Activated CD4-positive, alpha-beta T cell treated with anti-CD3 and anti-CD28 coated beads, Interleukin-2, Interleukin-6, amounts not matched to agents 100 ng/mL and 50 ng/mL, durations not matched to agents 16 hours and 8 hours (primary cell): Measurements from ENCODE around the gene CATSPER1.
"Not testable (repeated sequence)": the region's sequence is repeated elsewhere in the genome, so short reads cannot be mapped to it uniquely, and the experiment has no call there.

Source experiments
- DNase-seq: peaks from one replicate; pipeline ENCODE4 v3.0.0-alpha.2; 2020

The CATSPER1 gene

GRCh38 chr11:66020212-66020611 lies 6.1 kb downstream of the CATSPER1 start:
- DNase-seq = no peak

DNA sequence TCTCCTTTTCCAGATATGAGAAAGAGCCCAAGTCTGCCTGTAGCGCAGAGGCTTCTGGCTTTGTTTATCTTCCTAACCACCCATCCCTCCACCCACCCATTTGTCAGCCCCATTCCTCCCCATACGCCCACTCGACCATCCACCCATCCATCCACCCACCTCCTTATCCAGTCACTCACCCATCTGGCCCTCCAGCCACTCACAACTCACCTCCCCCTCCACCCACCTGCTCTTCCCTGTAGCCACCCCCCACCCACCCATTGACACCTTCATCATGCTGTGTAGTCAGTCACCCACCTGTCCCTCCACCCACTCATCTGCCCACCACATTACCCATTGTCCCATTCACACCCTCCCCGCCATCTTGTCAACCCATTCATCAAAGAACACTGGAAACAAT lies 9.0 kb downstream of the CATSPER1 start:
- no peak for DNase-seq

DNA sequence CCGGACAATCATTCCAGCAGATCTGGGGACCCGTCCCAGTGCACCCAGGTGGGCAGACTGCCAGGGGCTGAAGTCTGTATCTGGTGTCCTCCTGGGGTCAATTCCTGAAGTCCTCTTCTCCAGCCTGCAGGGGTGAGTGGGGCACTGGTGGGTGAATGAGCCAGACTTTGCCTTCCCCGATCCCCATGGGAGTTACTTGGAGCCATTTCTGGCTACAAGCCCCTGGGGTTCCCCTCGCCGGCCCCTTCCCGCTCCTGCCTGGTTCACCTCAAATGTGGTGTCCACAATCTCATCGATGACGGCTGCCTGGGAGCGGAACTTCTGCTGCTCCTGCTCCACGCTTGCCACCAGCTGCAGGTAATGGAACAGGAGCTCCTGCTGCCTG lies 9.5 kb downstream of the CATSPER1 start:
- DNase-seq = no peak

DNA sequence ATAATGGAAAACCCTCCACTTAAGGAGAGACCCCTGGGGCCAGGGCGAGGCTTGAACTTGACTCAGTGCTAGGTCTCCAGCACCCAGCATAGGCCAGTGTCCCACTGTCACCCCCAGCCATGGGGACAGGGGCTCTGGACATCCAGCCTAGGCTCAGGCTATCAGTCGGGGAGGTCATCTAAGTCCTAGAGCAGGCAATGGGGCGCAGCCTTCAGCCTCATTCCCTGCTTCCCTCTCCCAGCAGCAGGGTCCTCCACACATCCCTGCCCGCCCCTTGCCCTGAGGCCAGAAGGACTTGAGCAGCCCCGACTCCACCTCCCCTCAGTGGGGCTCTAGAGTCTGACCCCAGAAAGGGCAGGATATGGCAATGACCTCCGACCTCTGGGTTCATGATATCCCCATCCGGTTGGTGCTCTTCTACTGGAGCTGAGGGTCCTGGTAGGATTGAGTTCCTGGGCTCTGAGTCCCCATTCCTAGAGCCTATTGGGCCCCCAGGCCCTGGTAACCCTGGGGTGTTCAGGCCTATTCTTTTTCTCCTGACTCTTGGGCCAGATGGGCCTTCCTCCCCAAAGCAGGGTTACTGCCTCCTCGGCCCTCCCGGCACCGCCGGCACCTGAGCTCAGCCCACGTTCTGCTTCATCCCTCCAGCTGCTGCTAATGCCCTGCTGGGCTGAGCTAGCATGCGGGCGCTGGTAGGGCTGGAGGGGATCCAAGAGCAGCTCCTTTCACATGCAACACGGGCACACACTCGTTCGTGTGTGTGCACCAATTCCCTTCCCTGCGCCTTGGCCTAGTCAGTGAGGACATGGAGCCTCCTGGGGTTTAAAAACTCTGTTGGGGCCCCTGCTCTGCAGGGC lies 10.1 kb downstream of the CATSPER1 start:
- no peak for DNase-seq

- no peak for DNase-seq
Observed at GRCh38 chr11:66015454-66015881, 10.8 kb downstream of the CATSPER1 start.

DNA sequence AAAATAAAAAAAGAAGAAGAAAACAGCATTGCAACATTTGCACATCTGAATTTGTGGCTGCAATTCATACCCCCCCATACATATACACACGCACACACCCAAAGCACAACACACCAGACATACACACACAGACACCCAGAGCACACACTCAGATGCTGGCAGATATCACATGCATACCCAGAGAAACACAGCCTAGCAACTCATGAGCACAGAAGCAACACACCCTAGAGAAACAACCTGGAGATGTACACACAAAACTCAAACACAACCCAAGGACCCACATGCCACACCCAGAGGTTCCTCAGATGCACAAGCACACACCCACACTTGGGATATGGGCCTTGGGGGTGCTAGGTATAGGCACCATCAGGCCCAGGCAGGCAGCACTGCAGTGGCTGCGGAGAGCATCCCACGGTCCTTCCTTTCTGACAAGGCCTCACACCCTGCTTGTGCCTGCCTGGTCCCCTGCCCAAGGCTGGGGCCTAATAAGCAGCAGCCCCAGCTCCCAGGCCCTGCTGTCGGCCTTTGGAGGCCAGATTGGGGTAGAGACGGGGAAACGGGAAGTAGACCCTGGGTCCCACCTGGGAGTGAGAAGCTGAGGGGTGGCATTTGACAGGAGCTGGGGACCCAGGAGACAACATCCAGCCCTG lies 11.3 kb downstream of the CATSPER1 start:
- DNase-seq = no peak

- no peak for DNase-seq
Observed at GRCh38 chr11:66013762-66014100, 12.5 kb downstream of the CATSPER1 start.

- DNase-seq = no peak
Observed at GRCh38 chr11:66012946-66013761, 13.1 kb downstream of the CATSPER1 start.

- DNase-seq = no peak
Observed at GRCh38 chr11:66012371-66012945, 13.8 kb downstream of the CATSPER1 start.

DNA sequence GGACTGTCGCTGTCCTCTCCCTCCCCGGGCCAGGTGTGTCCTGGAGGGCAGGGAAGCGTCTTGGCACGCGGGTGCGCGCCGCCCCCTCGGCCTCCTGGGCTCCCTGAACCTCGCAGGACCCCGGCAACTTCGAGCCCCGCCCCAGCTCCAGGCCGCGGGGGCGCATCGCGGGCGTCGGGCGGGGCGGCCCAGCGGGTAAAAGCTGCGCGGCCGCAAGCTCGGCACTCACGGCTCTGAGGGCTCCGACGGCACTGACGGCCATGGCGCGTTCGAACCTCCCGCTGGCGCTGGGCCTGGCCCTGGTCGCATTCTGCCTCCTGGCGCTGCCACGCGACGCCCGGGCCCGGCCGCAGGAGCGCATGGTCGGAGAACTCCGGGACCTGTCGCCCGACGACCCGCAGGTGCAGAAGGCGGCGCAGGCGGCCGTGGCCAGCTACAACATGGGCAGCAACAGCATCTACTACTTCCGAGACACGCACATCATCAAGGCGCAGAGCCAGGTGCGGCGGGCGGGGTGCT lies 14.4 kb downstream of the CATSPER1 start, which contains the start of gene CST6:
TSS of gene CST6 (plus strand) at position 224 of the 519 bp plus-strand sequence. CDS start at position 261, 37 bp downstream.
- no peak for DNase-seq

GRCh38 chr11:66011239-66011784 lies 15.0 kb downstream of the CATSPER1 start:
- no peak for DNase-seq

GRCh38 chr11:66010036-66010435 lies 16.2 kb downstream of the CATSPER1 start:
- not testable (repeated sequence) for DNase-seq

GRCh38 chr11:66008468-66009101 lies 17.7 kb downstream of the CATSPER1 start:
- no peak for DNase-seq

- no peak for DNase-seq
Observed at GRCh38 chr11:66008095-66008467, 18.2 kb downstream of the CATSPER1 start.

DNA sequence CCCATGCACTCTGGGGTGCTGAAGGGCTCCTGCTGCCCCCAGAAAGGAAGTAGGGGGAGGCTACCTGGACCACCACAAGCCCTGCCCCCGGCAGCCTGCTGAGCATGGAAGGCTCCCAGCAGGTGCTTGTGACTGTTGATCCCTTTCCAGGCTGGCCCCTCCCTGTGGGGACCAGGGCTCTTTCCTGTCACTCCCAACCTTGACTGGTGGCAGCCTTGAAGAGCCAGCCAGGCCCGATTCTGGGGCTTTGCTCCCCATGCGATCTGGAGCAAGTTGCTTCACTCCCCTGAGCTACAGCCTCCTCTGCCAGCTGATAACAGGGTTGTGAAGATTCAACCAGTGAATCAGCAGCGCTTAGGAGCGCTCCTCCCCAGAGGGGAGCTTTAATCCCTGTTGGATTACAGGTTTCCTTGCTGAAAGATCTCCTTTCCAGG lies 19.1 kb downstream of the CATSPER1 start:
- no peak for DNase-seq

DNA sequence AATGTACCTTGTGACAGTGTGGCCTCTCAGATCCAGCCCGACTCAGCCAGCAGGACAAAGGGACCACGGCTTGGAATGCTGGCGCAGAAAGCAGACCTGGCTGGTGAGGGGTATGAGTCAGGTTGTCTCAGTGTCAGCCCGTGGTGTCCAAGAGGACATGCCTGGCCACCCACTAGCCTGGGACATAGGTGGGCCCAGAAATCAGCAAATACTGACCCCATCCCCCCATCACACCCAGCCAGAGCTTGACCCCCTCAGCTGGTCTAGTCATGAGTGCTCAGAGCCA lies 19.4 kb downstream of the CATSPER1 start:
- DNase-seq = no peak

DNA sequence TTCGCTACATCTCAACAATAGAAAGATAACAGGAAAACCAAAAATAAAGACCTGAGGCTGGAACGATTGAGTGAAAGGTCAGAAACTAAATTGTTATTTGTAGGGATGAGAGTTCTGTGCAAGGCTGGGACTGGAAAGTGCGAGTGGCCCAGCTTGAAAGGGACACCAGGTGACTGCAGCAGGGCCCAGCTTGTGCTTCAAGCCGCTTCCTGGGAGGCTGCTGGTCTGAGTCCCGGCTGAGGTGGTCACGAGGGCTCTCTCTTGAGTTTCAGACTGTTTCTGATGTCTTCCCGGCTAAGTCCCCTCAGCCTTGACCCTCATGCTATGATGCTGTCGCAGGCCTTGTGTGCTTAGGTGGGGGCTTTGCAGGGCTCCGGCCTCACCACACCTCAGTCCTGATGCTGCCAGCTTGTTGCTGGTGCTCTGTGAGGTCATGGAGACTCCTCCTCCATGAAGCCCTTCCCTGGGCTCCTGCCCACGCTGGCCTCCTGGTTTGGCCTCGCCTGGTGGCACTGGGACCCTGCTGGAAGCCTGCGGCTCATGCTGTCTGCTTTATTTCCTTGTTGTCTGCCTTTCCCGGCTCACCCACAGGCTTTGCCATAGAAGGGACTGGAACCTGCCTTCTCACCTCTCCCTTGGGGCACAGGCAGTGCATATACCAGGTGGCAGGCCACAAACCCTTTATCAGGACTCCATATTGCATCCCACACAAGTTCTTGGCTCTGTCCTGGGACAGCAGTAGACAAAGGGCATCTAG lies 20.0 kb downstream of the CATSPER1 start:
- no peak for DNase-seq

DNA sequence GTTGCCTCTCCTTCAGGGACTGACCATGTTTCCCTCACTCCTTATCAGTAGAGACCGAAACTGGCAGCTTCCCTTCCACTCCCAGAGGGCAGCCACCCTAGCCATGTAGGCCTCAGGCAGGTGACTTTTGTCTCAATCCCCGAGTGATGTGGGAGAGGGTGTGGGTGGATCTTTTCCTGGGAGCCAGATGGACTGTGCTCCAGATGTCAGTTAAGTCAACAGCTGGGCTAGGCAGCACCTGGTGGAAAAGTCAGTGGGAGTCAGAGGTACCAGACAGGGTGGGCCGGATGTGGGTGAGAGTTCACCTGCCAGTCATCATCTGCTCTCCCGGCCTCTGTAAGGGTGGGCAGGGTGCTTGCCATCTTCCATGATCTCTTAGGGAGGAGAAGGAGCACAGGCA lies 22.1 kb downstream of the CATSPER1 start:
- DNase-seq = no peak

DNA sequence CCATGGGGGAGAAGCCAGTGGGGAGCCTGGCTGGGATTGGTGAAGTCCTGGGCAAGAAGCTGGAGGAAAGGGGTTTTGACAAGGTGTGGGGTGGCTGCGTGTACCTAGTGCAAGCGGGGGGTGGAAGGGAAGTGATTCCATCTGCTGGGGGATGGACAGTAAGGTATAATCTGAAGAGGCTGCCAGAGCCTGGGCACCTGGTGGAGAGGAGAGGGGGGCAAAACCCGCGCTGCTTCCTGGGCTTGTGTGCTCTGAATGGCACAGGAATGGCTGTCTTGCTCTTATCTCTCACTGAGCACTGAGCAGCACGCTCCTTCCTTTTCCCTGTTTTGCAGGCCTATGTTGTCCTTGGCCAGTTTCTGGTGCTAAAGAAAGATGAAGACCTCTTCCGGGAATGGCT lies 23.0 kb downstream of the CATSPER1 start:
- DNase-seq = no peak

DNA sequence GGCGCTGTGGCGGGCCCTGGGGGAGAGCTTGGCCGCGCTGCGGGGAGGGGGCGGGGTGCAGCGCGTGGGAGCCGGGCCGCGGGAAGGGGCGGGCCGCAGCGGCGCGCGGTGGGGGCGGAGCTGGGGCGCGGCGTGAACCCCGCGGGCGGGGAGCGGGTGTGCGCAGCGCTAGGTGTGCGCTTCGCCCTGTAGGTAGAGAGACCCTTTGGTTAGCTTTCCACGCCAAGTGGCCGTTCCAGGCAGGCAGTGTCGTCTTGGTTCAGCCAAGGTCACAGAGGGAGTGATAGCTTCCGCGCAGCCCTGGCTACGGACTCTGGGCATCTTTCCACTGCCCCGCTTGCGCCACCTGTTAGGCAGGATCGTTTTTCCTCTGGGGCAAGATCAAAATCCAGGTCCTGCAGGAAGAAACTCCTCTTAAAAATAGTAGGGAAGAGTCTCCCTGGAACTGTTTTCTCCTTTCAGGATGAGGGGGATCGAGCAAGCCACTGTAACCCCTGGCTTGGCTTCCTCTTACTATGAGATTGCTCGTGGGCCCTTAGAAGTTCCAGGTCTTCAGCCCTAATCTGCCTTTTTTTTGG lies 23.5 kb downstream of the CATSPER1 start:
- no peak for DNase-seq
